Loucy (cell line): Measurements from ENCODE around the gene C4BPB.

Experiments used
- EZH2phosphoT487 ChIP-seq: fragments of 200-600 bp; IDR thresholded peaks from 2 replicates; pipeline ENCODE4 v1.6.1; 2018; ENCODE audit warnings: antibody characterized with exemption, mild to moderate bottlenecking, moderate library complexity, borderline replicate concordance
- TF ChIP-seq, protein P1 (sequence below): fragments of 200-600 bp; sonication (generic); conservative IDR thresholded peaks from 2 replicates; pipeline ENCODE4 v1.5.1; 2014; ENCODE audit warnings: mild to moderate bottlenecking, antibody characterized with exemption, low read length

DNA sequence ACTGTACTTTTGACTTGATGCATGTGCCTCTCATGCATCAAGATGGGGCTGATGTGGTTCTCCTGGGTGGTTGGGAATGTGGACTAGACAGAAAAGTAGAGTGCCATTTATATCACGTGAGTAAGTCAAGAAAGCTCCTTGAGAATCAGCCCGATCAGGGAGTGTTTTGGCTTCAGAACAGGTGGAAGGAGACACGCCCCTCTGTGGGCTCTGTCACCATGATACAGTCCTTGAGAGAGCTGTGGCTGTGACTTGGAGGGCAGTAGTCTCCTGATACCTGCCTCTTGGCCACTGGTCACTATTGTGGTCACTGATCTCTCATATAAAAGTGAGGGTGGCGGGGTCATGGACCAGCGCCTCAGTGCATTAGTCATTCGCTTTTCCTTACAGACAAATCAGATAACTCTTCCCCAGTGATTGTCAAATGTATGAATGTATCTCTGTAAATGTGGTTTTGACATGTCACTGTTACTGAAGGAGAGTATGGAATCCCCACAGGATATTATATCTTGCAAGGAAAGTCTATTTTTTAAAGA, 8.9 kb upstream of the C4BPB start:
- TF ChIP-seq, protein P1, sequence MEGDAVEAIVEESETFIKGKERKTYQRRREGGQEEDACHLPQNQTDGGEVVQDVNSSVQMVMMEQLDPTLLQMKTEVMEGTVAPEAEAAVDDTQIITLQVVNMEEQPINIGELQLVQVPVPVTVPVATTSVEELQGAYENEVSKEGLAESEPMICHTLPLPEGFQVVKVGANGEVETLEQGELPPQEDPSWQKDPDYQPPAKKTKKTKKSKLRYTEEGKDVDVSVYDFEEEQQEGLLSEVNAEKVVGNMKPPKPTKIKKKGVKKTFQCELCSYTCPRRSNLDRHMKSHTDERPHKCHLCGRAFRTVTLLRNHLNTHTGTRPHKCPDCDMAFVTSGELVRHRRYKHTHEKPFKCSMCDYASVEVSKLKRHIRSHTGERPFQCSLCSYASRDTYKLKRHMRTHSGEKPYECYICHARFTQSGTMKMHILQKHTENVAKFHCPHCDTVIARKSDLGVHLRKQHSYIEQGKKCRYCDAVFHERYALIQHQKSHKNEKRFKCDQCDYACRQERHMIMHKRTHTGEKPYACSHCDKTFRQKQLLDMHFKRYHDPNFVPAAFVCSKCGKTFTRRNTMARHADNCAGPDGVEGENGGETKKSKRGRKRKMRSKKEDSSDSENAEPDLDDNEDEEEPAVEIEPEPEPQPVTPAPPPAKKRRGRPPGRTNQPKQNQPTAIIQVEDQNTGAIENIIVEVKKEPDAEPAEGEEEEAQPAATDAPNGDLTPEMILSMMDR: no peak
- TF ChIP-seq EZH2phosphoT487: no peak
